ENCODE measurements around the gene CCDC50. TPM values are rescaled to one million over a fixed set of nuclear protein-coding genes. Genes with fewer than 3 reads are reported as not detected.

The CCDC50 gene, protein sequence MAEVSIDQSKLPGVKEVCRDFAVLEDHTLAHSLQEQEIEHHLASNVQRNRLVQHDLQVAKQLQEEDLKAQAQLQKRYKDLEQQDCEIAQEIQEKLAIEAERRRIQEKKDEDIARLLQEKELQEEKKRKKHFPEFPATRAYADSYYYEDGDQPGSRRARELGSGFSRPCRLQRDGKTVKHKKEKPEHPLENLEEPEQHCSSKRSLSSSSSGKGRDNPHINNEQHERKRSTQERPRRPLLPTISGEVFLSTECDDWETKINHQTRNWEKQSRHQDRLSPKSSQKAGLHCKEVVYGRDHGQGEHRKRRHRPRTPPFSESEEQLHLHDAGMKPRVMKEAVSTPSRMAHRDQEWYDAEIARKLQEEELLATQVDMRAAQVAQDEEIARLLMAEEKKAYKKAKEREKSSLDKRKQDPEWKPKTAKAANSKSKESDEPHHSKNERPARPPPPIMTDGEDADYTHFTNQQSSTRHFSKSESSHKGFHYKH
- 27.9 and 42.2 TPM in 2 replicates for total RNA-seq (2014; rRNA removed; shearing (Covaris generic))

DNA sequence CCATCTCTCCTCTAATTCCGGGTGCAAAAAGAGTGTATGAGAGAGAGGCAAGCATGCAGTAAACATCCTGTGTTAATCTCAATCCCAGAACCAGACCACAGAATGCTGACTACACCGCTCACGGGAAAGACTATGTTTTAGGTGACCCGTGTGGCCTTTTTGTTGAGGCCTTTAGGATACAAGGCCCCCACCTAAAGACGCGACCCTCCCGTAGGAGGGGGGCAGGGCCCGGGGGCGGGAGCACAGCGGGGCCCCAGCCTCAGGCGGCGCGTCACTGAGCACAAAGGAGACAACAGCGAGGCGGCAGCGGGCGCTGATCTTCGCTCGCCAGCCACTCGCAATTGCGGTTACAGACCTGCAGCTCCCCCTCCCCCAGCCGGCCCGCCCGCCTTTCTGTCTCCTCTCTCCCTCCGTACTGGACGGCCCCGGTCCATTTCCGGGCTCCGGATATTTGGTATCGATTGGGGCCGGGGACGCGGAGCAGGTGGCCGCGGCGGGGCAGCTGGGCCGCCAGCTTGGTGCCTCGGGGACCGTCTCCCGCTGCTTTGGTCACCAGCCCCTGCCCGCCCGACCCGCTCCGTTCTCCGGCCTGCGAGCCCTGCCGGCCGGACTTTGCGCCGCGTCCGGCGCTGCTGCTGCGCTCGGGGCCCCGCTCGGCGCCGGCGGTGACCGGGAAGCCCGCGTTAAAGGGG lies at the start of gene CCDC50:
Gene CCDC50, plus strand, starts transcription at position 433 of the 692 bp plus-strand sequence. CDS start 281 bp downstream, outside the sequence.
- DNase-seq (ENCODE audit: low spot score): peak; percentile 78

DNA sequence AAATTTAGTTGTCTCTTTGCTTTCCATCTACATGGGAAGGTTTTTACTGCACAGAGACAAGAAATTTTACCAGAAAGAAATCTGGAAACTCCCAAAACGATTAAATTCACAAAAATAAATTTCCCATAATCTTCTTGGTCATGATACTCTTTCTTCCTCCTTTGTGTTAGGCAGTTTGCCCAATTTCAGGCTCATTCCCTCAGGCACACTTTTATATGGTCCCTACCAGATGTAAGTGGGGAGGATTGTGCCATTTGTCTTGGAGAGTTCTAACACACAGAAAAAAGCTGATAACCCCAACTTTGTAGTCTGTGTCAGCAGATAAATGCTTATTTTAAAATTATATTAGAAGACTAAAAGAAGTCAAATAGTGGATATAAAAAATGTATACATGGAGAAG lies 49.1 kb upstream of the CCDC50 start:
- no peak for DNase-seq (ENCODE audit: low spot score)

DNA sequence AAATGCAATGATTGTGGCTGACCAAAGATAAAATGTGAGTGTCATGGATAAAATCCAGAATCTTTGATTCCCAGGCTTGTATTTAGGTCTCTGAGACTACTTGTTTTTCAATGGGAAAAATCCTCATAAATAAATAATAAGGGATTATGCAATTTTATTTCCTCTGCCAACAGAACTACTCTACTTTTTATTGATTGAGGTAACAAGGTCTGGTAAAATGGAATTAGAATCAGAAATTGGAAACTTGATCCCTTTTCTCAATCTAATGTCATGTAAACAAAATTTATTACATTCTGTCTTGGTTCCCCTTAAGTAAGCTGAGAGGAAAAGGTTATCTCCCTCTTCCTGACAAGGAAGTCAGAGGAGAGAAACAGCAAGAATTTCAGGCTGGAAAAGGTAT lies 48.3 kb upstream of the CCDC50 start:
- DNase-seq (ENCODE audit: low spot score): no peak

DNA sequence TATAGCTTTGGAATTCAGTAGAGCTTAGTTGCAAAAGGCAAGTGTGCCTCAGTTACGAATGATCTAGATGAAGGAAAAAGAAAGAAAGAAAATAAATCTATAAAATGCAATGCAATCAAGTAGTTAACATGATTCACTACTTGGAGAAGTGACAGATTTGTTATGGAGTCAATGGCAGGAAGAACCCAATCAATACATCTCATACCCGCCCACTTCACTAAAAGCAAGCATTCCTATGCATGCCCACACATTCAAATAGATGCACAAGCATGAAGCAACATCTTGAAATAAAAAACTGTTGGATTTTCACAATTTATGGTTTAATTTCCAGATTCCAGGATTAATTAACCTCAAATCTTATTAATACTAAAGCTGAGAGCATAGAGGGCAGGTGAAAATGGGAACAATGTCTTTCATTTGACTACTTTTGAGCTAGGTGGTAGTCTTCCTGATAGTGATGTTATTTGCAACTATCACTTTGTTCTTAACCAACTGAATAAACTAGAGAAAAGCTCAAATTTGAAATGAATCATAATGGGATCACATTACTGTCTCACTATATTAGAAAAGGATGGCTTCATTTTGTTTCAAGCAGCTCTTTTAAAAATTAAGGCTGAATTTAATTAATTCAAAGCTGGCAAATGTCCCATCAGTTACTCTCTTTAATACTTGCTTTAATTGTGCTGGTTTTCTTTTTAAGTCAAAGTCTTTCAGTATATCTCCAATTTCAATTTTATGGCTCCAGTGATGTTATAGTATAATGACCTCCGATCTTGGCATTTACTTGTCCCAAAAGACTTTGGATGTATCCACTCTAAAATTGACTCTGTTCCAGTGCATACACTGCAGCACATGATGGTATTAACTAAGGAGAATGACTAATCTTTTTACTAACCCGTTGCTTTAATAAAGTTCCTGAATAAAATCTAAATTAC lies 46.7 kb upstream of the CCDC50 start:
- DNase-seq (ENCODE audit: low spot score): peak; percentile 13

DNA sequence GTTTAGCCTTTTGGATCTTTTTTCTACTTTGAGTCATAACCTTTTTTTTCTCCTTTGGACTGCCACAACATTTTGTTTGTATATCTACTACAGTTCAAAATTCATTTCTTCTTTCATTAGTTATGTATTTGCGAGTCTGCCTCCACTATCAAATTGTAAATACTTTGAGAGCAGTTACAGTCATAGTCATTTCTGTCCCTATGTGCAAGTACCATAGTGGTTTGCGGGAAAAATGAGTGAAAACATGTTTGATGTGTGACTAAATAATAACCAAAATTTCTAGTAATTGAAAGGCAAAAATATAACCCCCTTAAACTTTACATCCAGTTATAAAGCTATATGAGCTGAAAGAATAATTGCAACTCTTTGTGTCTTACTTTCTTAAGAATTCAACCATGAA lies 45.8 kb upstream of the CCDC50 start:
- DNase-seq (ENCODE audit: low spot score): no peak

DNA sequence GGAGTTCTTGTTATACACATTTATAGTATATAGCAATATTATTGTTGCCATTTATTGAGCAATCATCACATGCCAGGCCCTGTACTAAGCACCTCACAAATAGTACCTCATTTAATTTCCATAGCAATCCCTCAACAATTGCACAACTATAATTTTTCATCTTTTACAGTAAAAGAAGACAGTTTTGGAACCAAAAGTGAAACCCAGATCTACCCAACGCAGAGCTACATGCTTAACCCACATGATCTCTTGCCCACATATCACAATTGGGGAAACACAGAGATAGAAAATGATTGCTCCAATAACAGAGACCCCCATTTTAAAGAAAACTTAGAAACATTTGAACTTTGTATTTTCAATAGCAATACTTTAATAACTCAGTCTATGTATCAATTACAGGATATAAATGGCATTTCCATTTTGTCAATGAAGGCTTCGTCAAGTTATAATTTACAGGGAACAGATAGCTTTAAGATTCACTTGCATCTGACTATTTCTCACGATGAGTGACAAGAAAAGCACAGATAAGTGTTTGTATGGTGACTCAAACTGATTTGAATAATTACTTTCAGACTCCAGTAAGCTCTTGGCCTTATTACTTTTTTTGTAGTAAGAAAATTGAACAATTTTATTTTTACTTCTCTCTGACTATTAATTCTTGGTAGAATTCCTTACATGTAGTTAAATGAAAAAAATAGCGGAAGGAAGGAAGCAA lies 38.7 kb upstream of the CCDC50 start:
- no peak for DNase-seq (ENCODE audit: low spot score)

DNA sequence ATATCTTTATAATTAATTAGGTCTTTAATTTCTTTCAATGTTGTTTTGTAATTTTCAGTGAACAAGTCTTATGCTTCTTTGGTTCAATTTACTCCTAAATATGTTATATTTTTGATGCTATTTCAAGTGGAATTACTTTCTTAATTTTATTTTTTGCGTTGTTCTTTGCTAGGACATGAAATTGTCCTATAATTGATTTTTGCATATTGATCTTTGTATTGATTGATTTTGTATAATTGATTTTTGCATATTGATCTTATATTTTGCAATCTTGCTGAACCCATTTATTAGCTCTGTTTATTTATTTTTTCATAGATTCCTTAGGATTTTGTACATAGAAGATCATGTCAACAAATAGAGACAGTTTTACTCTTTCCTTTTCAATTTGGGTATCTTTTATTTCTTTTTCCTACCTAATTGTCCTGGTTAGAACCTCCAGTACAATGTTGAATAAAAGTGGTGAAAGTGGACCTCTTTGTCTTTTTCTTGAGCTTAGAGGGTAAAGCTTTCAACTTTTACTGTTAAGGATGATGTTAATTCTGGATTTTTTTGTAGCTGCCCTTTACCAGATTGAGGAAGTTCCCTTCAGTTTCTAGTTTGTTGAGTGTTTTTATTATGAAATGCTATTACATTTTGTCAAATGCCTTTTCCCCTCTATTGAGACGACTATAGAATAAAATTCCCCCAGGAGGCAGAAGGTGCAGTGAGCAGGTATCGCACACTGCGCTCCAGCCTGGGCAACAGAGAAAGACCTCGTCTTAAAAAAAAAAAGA lies 36.8 kb upstream of the CCDC50 start:
- no peak for DNase-seq (ENCODE audit: low spot score)

DNA sequence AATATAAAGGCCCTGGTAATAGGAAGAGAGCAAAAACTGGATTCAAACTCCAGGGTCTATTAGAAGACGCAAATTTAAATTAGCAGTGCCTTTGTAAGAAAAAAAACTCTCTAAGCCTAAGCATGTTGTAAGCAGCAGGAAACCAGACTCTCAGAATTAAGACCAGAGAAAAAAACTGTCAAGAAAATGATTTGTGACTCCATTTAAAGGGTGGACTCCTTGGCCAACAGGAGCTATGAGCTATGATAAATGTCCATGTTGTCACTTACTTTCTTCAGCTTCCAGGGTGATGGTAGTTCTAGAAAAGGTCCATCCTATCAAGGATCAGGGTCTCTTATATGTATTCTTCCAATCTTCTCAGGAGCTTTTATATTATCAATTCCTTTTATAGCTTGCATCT lies 34.9 kb upstream of the CCDC50 start:
- DNase-seq (ENCODE audit: low spot score): no peak

DNA sequence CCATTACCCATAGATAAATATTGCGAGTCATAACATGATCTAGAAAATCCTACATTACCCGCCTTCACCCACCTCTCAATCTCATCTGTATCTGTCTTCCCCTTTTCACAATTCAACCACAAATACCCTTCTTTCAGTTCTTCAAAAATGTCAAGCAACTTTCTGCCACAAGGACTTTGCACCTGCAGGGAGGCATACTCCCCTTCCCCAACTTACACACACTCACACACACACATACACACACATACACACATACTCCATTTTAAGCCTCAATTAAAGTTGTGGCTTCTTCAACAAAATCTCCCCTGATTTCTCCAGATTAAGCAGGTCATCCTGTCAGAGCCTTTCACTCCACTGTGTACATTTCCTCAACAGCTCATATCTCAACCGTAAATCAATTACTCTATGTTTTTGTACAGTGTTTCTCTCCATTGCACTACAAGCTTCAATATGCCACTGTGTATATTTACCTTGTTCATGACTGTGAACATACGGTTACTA lies 33.1 kb upstream of the CCDC50 start:
- no peak for DNase-seq (ENCODE audit: low spot score)

DNA sequence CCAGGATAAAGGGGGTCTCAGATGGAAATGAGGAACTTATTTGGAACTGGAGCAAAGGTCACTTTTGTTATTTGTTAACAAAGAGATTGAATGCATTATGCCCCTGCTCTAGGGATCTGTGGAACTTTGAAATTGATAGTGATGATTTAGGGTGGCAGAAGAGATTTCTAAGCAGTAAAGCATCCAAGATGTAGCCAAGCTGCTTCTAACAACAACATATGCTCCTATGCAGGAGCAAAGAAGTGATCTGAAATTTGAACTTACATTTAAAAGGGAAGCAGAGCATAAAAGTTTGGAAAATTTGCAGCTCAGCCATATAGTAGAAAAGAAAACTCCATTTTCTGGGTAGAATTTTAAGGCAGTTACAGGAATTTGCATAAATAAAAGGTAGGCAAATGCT lies 30.3 kb upstream of the CCDC50 start:
- DNase-seq (ENCODE audit: low spot score): no peak

DNA sequence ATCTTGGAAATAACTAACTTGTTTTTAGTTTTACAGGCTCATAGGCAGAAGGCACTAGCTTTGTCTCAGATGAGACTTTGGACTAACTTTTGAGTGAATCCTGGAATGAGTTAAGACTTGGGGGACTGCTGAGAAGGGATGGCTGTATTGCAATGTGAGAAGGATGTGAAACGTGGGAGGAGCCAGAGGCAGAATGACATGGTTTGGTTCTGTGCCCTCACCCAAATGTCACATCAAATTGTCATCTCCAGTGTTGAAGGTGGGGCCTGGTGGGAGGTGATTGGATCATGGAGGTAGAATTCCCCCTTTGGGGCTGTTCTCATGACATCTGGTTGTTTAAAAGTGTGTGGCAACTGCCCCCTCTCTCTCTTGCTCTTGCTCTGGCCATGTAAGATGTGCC lies 28.8 kb upstream of the CCDC50 start:
- no peak for DNase-seq (ENCODE audit: low spot score)

DNA sequence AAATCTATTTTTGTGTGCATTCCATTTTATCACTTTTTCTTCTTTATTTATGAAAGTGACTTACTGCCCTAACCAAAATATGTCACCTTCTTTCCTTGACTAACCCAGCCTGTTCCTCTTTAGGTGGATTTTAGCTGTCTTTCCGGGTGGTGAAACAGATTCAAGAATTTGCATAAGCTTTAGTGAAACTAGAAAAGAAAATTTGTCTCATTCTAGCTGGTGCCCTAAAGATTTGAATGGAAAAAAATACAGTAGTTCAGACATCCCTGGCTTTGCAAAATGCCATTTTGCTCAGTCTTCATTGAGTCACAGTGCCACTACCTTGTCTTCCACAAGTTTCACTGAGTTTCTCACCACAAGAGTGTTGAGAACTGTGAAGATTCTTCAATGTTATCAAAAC lies 28.2 kb upstream of the CCDC50 start:
- DNase-seq (ENCODE audit: low spot score): no peak

DNA sequence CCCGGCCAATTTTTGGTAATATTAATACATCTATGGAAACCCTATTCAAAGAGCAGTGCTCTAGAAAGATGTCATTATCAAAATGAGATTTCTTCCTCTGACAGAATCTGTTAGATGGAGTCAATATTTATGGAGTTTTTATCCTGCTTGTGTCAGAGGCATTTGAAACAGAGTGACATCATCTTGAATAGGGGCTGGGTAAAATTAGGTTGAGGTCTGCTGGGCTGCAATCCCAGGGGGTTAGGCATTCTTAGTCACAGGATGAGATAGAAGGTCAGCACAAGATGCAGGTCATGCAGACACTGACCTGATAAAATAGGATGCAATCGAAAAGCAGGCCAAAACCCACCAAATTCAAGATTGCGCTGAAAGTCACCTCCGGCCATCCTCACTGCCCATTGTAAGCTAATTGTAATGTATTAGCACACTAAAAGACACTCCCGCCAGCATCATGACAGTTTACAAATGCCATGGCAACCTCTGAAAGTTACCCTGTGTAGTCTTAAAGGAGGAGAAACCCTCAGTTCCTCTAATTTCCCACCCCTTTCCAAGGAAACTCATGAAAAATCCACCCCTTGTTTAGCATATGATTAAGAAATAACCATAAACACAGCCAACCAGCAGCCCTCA lies 27.3 kb upstream of the CCDC50 start:
- no peak for DNase-seq (ENCODE audit: low spot score)

DNA sequence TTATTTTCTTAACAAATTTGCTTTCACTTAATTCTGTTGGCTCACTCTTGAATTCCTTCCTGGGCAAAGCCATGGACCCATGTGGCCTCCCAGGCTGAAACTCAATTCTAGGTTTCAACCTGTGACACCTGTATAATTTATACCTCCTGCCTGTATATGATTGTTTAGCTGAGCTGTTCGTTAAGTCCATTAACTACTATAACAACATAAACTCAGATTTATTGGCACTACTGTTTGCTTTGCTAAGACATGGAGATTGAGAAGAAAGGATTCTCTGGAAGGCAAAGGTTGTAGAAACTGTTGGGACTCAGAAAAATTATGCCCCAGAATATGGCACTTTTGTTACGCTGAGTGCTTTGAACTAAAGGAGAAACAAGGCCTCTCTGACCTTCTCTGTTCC lies 26.7 kb upstream of the CCDC50 start:
- DNase-seq (ENCODE audit: low spot score): peak; percentile 22

DNA sequence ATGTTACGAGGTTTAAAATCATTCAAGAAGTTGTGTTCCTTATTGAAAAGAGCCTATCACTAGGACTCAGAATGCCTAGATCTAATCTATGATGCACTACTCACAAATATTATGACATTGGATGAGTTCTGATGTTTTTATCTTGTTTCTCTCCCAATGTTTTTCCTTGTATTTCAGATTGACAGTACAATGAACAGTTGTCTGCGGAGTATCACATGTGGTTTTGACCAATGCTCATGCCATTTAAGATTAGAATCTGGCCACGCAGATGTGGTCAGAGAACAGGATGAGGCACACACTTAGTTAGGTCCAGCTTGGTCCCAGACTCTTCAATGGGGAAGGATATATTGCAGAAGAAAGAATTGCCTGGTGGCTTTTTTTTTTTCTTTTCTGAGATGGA lies 25.6 kb upstream of the CCDC50 start:
- DNase-seq (ENCODE audit: low spot score): no peak

DNA sequence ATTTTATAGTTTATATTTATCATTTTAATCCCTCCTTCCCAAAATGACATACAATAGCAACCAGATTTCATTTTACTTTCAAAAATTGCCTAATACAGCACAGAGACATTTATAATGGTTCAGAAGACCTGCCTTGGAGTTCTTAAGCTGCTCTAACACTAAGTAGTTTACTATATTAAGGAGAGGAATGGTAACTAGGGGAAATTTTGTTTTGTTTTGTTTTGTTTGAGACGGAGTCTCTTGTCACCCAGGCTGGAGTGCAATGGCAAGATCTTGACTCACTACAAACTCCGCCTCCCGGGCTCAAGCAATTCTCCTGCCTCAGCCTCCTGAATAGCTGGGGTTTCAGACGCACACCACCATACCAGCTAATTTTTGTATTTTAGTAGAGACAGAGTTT lies 22.8 kb upstream of the CCDC50 start:
- DNase-seq (ENCODE audit: low spot score): no peak

DNA sequence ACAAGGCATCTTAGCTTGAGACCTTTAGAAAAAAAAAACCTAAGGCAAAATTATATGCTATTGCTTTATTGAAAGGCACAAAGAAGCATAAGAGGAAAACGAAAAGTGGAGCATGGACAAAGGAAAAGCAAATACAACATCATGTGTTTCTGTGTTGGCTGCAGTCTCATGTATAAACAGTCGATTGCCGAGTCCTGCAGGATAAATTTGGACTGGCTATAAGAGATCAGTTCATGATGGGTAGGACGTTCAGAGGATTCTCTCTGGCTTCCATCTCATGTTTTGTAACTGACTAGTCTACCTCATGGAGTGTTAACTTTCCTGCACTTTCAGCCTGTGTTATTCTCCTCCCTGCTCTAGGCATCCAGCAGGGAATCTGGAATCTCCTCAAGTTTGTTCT lies 21.9 kb upstream of the CCDC50 start:
- no peak for DNase-seq (ENCODE audit: low spot score)

DNA sequence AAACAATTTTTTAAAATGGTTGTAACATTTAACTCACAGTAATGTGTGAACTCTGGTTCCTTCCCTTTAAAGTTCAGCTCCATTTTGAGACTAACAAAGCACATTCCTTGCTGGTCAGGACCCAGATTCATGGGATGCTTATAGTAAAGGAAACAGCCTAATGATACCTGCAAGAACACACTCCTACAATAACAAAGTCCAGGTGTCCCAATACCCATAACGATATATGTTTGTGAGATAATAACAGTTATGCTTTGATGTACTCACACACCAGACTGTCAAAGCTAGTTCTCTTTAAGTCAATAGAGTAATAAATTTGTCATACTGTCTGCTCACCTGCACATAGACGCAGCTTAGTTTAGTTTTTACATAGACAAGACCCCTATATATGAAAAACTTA lies 15.9 kb upstream of the CCDC50 start:
- DNase-seq (ENCODE audit: low spot score): no peak

DNA sequence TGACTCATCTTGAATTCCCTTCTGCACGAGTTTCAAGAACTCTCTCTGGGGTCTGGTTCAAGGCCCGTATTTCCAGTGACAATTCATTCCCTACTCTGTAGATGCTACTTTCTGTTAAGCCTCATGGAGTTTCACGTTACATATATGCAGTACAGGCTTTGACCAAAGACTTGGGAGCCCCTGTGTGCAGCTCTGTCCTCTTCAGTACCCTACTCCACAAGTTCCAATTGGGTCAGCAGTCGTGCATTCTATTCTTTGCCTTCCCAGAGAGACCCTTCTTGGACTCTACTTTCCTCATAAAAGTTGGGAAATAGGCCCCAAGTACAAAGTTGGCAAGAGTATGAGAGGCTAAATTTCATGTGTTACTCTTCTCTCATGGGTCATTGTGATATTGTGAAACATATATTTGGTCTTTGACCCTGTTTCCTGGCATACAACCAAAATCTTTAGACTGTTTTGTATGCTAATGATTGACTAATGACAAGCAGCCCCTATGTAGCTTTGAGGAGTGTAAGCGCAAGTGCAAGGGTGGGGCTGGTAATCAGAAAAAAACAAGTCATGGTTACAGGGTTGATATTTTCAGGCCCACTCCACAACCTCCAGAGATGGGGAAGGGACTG lies 15.0 kb upstream of the CCDC50 start:
- no peak for DNase-seq (ENCODE audit: low spot score)

Data from HT-29 (cell line).